Measurements from ENCODE around the gene ZSWIM4.

DNA sequence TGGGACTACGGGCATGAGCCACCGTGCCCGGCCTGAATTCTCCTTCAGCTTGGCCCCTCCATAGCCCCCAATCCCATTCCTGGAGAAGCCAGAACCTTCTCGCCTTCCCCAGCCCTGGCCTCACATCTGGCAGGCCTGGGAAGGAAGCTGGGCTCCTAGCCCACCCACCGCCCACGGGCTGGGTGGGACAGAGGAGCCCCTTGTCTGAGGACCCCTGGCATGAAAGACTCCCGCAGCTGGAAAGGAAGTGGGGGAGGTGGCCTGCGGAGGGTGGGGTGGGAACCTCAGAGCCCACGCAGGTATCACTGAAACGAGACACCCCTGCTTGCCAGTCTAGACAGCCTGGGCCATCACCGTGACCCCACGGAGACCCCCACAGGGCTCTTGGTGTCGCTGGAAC lies 74.0 kb downstream of the ZSWIM4 start:
- TF ChIP-seq ZNF207 (IDR thresholded peaks at IDR 0.05; ENCODE audit: borderline replicate concordance), result no peak
- TF ChIP-seq, protein P1, sequence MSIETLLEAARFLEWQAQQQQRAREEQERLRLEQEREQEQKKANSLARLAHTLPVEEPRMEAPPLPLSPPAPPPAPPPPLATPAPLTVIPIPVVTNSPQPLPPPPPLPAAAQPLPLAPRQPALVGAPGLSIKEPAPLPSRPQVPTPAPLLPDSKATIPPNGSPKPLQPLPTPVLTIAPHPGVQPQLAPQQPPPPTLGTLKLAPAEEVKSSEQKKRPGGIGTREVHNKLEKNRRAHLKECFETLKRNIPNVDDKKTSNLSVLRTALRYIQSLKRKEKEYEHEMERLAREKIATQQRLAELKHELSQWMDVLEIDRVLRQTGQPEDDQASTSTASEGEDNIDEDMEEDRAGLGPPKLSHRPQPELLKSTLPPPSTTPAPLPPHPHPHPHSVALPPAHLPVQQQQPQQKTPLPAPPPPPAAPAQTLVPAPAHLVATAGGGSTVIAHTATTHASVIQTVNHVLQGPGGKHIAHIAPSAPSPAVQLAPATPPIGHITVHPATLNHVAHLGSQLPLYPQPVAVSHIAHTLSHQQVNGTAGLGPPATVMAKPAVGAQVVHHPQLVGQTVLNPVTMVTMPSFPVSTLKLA (IDR thresholded peaks at IDR 0.05), result no peak
